HepG2 (cell line): ENCODE measurements around the gene FAM76A. TPM values are rescaled to one million over a fixed set of nuclear protein-coding genes. Genes with fewer than 3 reads are reported as not detected.

Experiments
- BCL6 ChIP-seq: IDR thresholded peaks from 2 replicates; pipeline ENCODE4 v1.6.1; 2016; ENCODE audit warnings: missing genetic modification reagents, missing compliant biosample characterization
- CCAR2 ChIP-seq: fragments of 200-400 bp; formaldehyde crosslinking; optimal IDR thresholded peaks from 2 replicates; pipeline ENCODE3; 2018; ENCODE audit warnings: low read depth, mild to moderate bottlenecking, low read length, moderate library complexity
- CENPX ChIP-seq: sonication (generic); formaldehyde crosslinking; IDR thresholded peaks from 2 replicates; pipeline ENCODE4 v1.9.0; 2021; ENCODE audit warnings: mild to moderate bottlenecking, missing genetic modification reagents, moderate library complexity
- CREB1 ChIP-seq, 2 experiments: fragments of 450-650 bp in 1 of 2; IDR thresholded peaks; 2 replicates each; pipeline ENCODE4 v1.6.1; 2016 to 2017; ENCODE audit warnings: control low read depth in 1 of 2, mild to moderate bottlenecking in 1 of 2, missing compliant biosample characterization in 1 of 2, missing genetic modification characterization in 1 of 2
- ETV5 ChIP-seq: IDR thresholded peaks from 2 replicates; pipeline ENCODE4 v1.6.1; 2018; ENCODE audit warnings: missing biosample characterization, missing genetic modification reagents, inconsistent platforms, borderline replicate concordance
- GABPB1 ChIP-seq: IDR thresholded peaks from 2 replicates; pipeline ENCODE4 v1.6.1; 2016; ENCODE audit warnings: mild to moderate bottlenecking, missing genetic modification reagents, moderate library complexity, missing compliant biosample characterization
- GATAD2A ChIP-seq: IDR thresholded peaks from 2 replicates; pipeline ENCODE4 v1.6.1; 2016
- IRX3 ChIP-seq: sonication (generic); formaldehyde crosslinking; IDR thresholded peaks from 2 replicates; pipeline ENCODE4 v1.8.1; 2023; ENCODE audit warnings: mild to moderate bottlenecking, low read depth, missing genetic modification reagents, borderline replicate concordance
- NR2F1 ChIP-seq, 2 experiments: fragments of 450-650 bp in 1 of 2; formaldehyde crosslinking in 1 of 2; IDR thresholded peaks; 2 replicates each; pipeline versions ENCODE4 v1.5.0 to v1.6.1; 2016 to 2020; ENCODE audit warnings: mild to moderate bottlenecking in 1 of 2, missing compliant biosample characterization in 1 of 2, missing genetic modification reagents in 1 of 2, moderate library complexity in 1 of 2
- RORA ChIP-seq: sonication (generic); formaldehyde crosslinking; IDR thresholded peaks from 2 replicates; pipeline ENCODE4 v1.5.0; 2020; ENCODE audit warnings: mild to moderate bottlenecking, missing genetic modification reagents, moderate library complexity
- SOX5 ChIP-seq: IDR thresholded peaks from 2 replicates; pipeline ENCODE4 v1.6.1; 2016; ENCODE audit warnings: borderline replicate concordance
- SOX6 ChIP-seq, 2 experiments: fragments of 450-650 bp in 1 of 2; sonication (generic) in 1 of 2; formaldehyde crosslinking in 1 of 2; IDR thresholded peaks; 2 replicates each; pipeline versions ENCODE4 v1.4.0 to v1.6.1; 2017 to 2020; ENCODE audit warnings: antibody characterized with exemption in 1 of 2, mild to moderate bottlenecking in 1 of 2, missing genetic modification reagents in 1 of 2
- SRF ChIP-seq: IDR thresholded peaks from 2 replicates; pipeline ENCODE4 v1.6.1; 2011; ENCODE audit warnings: mild to moderate bottlenecking, low read depth, low read length, moderate library complexity
- ZNF30 ChIP-seq: sonication (generic); formaldehyde crosslinking; IDR thresholded peaks from 2 replicates; pipeline ENCODE4 v1.5.0; 2020; ENCODE audit warnings: mild to moderate bottlenecking, missing genetic modification reagents
- polyA plus RNA-seq, 8 experiments: library from polyadenylated mRNA; depleted of rRNA in 3 of 8; stranded (reverse) in 7 of 8; unstranded in 1 of 8; fragments of >200 nt; fragmentation: Illumina TruSeq in 4 of 8; extraction: Trizol in 4 of 8; gene quantifications; 2 replicates each; pipeline versions ENCODE4 v1.2.1 to v1.2.3, GENCODE V29; 2011 to 2016; ENCODE audit warnings: low read depth in 4 of 8, missing spikeins in 1 of 8, mixed read lengths in 1 of 8; ENCODE audit not compliant: insufficient read depth in 1 of 8
- total RNA-seq, 5 experiments: library from RNA; depleted of rRNA; stranded (reverse); fragments of >200 nt; fragmentation: Illumina TruSeq; extraction: Trizol; gene quantifications; 2 replicates each; pipeline ENCODE4 v1.2.3, GENCODE V29; 2016; ENCODE audit warnings: low read depth in 1 of 5
- TF ChIP-seq, protein P1 (sequence below): sonication (generic); formaldehyde crosslinking; IDR thresholded peaks from 2 replicates; pipeline ENCODE4 v1.5.1; 2020; ENCODE audit warnings: missing genetic modification reagents, mild to moderate bottlenecking, borderline replicate concordance
- TF ChIP-seq, protein P2 (sequence below): sonication (generic); formaldehyde crosslinking; IDR thresholded peaks from 2 replicates; pipeline ENCODE4 v1.4.0; 2020; ENCODE audit warnings: missing genetic modification reagents
- TF ChIP-seq, protein P3 (sequence below): sonication (generic); formaldehyde crosslinking; IDR thresholded peaks from 2 replicates; pipeline ENCODE4 v1.4.0; 2020; ENCODE audit warnings: missing genetic modification reagents
- TF ChIP-seq, protein P4 (sequence below): sonication (generic); formaldehyde crosslinking; conservative IDR thresholded peaks from 2 replicates; pipeline ENCODE4 v1.4.0; 2020; ENCODE audit warnings: mild to moderate bottlenecking, missing genetic modification reagents, moderate library complexity

Gene FAM76A
- total and polyA plus RNA-seq, 2 of the 13 experiments (the other 11 are each of a cell fraction or from before 2014, with no cell fraction given), result 4.2 to 15.7 TPM

DNA sequence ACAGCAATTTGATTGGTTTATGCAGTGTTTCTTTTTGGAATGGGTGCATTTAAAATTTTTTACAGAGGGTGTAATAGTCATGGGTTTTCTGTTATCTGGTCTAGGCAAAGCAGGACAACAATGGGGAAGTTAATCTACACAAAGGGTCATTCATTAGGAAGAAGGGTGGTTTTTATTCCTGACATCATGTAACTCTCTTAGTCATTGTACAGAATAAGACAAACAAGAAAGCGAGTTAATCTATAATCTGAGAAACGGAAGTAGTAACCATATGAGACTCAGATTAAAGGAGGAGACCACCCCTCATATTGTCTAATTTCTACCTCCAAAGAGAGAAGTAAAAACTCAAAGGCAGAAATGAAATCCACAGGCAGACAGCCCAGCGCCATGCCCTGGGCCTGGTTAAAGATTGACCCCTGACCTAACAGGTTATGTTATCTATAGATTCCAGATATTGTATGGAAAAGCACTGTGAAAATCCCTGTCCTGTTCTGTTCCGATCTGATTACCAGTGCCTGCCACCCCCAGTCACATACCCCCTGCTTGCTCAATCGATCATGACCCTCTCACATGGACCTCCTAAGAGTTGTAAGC lies 43.3 kb upstream of the FAM76A start (continued):
- TF ChIP-seq, protein P1, sequence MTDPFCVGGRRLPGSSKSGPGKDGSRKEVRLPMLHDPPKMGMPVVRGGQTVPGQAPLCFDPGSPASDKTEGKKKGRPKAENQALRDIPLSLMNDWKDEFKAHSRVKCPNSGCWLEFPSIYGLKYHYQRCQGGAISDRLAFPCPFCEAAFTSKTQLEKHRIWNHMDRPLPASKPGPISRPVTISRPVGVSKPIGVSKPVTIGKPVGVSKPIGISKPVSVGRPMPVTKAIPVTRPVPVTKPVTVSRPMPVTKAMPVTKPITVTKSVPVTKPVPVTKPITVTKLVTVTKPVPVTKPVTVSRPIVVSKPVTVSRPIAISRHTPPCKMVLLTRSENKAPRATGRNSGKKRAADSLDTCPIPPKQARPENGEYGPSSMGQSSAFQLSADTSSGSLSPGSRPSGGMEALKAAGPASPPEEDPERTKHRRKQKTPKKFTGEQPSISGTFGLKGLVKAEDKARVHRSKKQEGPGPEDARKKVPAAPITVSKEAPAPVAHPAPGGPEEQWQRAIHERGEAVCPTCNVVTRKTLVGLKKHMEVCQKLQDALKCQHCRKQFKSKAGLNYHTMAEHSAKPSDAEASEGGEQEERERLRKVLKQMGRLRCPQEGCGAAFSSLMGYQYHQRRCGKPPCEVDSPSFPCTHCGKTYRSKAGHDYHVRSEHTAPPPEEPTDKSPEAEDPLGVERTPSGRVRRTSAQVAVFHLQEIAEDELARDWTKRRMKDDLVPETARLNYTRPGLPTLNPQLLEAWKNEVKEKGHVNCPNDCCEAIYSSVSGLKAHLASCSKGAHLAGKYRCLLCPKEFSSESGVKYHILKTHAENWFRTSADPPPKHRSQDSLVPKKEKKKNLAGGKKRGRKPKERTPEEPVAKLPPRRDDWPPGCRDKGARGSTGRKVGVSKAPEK (CRISPR knock-in tag), result no peak
- peak; percentile 10; the same call in 1 of the 2 replicates for TF ChIP-seq ETV5 (CRISPR knock-in tag)
- no peak for TF ChIP-seq ZNF30 (CRISPR knock-in tag)
- TF ChIP-seq, protein P2, sequence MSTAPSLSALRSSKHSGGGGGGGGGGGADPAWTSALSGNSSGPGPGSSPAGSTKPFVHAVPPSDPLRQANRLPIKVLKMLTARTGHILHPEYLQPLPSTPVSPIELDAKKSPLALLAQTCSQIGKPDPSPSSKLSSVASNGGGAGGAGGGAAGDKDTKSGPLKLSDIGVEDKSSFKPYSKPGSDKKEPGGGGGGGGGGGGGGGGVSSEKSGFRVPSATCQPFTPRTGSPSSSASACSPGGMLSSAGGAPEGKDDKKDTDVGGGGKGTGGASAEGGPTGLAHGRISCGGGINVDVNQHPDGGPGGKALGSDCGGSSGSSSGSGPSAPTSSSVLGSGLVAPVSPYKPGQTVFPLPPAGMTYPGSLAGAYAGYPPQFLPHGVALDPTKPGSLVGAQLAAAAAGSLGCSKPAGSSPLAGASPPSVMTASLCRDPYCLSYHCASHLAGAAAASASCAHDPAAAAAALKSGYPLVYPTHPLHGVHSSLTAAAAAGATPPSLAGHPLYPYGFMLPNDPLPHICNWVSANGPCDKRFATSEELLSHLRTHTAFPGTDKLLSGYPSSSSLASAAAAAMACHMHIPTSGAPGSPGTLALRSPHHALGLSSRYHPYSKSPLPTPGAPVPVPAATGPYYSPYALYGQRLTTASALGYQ (CRISPR knock-in tag), result no peak
- no peak for TF ChIP-seq RORA (CRISPR knock-in tag)
- TF ChIP-seq NR2F1 (CRISPR knock-in tag; IDR thresholded peaks at IDR 0.05), result peak in 1 of 2 experiments; percentile 12; a peak in 1 of 4 replicates
- TF ChIP-seq GATAD2A (CRISPR knock-in tag), result peak; percentile 54
- no peak for TF ChIP-seq CREB1 (IDR thresholded peaks at IDR 0.05)
- TF ChIP-seq CREB1 (CRISPR knock-in tag; IDR thresholded peaks at IDR 0.05), result peak; percentile 46; the same call in 1 of the 2 replicates
- no peak for TF ChIP-seq CENPX
- no peak for TF ChIP-seq GABPB1
- peak; percentile 57; the same call in 1 of the 2 replicates for TF ChIP-seq SOX5 (CRISPR knock-in tag)
- TF ChIP-seq BCL6 (CRISPR knock-in tag), result 0 out of 2 replicates have a peak, but pooled peaks have one; percentile 22
- TF ChIP-seq SOX6 (IDR thresholded peaks at IDR 0.05), result no peak
- peak; percentile 39; the same call in 1 of the 2 replicates for TF ChIP-seq SOX6 (CRISPR knock-in tag; IDR thresholded peaks at IDR 0.05)
- no peak for TF ChIP-seq IRX3
- TF ChIP-seq, protein P3, sequence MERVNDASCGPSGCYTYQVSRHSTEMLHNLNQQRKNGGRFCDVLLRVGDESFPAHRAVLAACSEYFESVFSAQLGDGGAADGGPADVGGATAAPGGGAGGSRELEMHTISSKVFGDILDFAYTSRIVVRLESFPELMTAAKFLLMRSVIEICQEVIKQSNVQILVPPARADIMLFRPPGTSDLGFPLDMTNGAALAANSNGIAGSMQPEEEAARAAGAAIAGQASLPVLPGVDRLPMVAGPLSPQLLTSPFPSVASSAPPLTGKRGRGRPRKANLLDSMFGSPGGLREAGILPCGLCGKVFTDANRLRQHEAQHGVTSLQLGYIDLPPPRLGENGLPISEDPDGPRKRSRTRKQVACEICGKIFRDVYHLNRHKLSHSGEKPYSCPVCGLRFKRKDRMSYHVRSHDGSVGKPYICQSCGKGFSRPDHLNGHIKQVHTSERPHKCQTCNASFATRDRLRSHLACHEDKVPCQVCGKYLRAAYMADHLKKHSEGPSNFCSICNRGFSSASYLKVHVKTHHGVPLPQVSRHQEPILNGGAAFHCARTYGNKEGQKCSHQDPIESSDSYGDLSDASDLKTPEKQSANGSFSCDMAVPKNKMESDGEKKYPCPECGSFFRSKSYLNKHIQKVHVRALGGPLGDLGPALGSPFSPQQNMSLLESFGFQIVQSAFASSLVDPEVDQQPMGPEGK (CRISPR knock-in tag), result peak; percentile 27; the same call in 1 of the 2 replicates
- TF ChIP-seq SRF, result peak; percentile 57; the same call in 1 of the 2 replicates
- TF ChIP-seq, protein P4, sequence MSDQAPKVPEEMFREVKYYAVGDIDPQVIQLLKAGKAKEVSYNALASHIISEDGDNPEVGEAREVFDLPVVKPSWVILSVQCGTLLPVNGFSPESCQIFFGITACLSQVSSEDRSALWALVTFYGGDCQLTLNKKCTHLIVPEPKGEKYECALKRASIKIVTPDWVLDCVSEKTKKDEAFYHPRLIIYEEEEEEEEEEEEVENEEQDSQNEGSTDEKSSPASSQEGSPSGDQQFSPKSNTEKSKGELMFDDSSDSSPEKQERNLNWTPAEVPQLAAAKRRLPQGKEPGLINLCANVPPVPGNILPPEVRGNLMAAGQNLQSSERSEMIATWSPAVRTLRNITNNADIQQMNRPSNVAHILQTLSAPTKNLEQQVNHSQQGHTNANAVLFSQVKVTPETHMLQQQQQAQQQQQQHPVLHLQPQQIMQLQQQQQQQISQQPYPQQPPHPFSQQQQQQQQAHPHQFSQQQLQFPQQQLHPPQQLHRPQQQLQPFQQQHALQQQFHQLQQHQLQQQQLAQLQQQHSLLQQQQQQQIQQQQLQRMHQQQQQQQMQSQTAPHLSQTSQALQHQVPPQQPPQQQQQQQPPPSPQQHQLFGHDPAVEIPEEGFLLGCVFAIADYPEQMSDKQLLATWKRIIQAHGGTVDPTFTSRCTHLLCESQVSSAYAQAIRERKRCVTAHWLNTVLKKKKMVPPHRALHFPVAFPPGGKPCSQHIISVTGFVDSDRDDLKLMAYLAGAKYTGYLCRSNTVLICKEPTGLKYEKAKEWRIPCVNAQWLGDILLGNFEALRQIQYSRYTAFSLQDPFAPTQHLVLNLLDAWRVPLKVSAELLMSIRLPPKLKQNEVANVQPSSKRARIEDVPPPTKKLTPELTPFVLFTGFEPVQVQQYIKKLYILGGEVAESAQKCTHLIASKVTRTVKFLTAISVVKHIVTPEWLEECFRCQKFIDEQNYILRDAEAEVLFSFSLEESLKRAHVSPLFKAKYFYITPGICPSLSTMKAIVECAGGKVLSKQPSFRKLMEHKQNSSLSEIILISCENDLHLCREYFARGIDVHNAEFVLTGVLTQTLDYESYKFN (CRISPR knock-in tag), result peak; percentile 12; the same call in 1 of the 2 replicates
- no peak for TF ChIP-seq CCAR2
